ENCODE data around the gene PEPD.

DNA sequence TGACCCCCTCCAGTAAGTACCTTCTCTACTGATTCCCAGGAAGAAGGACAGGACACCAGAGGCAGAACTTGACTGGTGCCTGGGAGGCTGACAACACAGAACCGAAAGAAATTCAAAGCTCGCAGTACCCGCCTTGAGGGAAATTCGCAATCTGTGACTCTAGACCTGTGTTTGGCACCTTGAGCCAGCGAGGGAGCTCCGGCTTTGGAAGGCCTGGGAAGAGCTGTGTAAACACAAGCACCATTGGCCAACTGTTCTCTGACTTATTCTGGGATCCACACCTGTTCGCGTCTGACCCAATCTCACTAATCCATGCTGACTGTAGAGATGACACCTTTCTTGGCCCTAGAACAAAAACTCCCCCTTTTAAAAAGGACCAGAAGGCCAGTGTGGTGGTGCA, 97.4 kb downstream of the PEPD start:
- TF ChIP-seq, protein P1, sequence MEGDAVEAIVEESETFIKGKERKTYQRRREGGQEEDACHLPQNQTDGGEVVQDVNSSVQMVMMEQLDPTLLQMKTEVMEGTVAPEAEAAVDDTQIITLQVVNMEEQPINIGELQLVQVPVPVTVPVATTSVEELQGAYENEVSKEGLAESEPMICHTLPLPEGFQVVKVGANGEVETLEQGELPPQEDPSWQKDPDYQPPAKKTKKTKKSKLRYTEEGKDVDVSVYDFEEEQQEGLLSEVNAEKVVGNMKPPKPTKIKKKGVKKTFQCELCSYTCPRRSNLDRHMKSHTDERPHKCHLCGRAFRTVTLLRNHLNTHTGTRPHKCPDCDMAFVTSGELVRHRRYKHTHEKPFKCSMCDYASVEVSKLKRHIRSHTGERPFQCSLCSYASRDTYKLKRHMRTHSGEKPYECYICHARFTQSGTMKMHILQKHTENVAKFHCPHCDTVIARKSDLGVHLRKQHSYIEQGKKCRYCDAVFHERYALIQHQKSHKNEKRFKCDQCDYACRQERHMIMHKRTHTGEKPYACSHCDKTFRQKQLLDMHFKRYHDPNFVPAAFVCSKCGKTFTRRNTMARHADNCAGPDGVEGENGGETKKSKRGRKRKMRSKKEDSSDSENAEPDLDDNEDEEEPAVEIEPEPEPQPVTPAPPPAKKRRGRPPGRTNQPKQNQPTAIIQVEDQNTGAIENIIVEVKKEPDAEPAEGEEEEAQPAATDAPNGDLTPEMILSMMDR (IDR thresholded peaks at IDR 0.05; ENCODE audit: poor library complexity, severe bottlenecking) = no peak
- TF ChIP-seq MXI1 (conservative IDR thresholded peaks at IDR 0.05; ENCODE audit: poor library complexity, severe bottlenecking) (no peak), EZH2 (IDR thresholded peaks at IDR 0.05; ENCODE audit: borderline replicate concordance, insufficient read depth, low read length, poor library complexity, severe bottlenecking) (no peak), TAF1 (IDR thresholded peaks at IDR 0.05; ENCODE audit: low read depth) (no peak), POLR2AphosphoS5 (IDR thresholded peaks at IDR 0.05) (no peak)
